ENCODE results near the gene ABLIM2.

DNA sequence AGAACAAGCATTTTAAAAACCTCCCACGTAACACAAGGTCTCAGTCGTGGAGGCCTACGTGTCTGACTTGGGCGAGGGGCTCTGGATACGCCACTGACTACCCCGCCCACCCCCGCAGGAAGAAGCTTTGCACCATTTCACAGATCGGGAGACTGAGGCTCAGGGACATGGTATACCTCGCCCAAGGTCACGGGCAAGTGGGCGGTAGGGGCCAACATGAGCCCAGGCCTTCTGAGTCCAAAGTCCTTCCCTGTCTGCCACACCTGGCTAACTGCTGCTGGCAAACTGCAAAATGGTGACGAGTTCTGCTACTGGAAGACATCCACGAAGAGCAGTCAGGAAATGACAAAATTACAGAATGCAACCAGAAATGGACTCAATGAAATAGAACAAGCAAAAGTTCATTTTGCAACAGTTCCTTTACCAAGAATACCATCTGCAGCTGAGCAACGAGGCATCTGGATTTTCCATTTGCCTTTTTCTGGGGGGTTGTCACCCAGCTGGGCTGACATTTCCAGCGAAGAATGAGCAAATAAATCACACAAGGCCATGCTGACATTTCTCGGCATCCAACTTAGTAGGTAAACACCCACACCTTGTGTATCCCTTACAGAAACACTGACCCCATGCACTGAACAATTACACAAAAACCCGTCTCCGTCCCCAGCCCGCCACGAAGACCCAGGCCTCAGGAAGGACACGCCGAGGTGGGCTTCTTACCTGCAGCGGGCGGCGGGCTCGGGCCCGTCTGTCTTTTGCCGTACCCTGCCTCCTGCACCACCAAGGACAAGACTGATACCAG is 148.7 kb downstream of the ABLIM2 start:
- no peak for TF ChIP-seq ETS1 (IDR thresholded peaks at IDR 0.05)
- no peak for TF ChIP-seq CTCF (conservative IDR thresholded peaks at IDR 0.05; ENCODE audit: low read depth in 2 of 2)
- TF ChIP-seq POLR2AphosphoS5 (IDR thresholded peaks at IDR 0.05; ENCODE audit: low read depth), result no peak
- no peak for TF ChIP-seq EZH2 (IDR thresholded peaks at IDR 0.05; ENCODE audit: low read depth, unreplicated experiment)
- no peak for TF ChIP-seq EZH2phosphoT487 (IDR thresholded peaks at IDR 0.05; ENCODE audit: unreplicated experiment)
